Mesenchymal stem cell (in vitro differentiated cells and primary cell): ENCODE data around the gene PRICKLE2.

Experiments
- DNase-seq: peaks from one replicate; pipeline ENCODE4 v3.0.0-alpha.2; 2013
- H2AFZ ChIP-seq: one replicate; pipeline ENCODE4 v1.6.1; 2013; ENCODE audit warnings: low read depth, mild to moderate bottlenecking, control low read depth, inconsistent platforms, low read length, moderate library complexity
- H2AK5ac ChIP-seq: 2 replicates; pipeline ENCODE4 v1.6.1; 2013; ENCODE audit warnings: low read length, moderate library complexity, mild to moderate bottlenecking, inconsistent platforms; ENCODE audit not compliant: severe bottlenecking
- H2BK120ac ChIP-seq: one replicate; pipeline ENCODE4 v1.6.1; 2013; ENCODE audit warnings: low read depth, mild to moderate bottlenecking, inconsistent platforms, low read length, moderate library complexity
- H2BK12ac ChIP-seq, 2 experiments: one replicate each; pipeline ENCODE4 v1.6.1; 2013; ENCODE audit warnings: inconsistent platforms in 2 of 2, low read length in 2 of 2, mild to moderate bottlenecking in 2 of 2, moderate library complexity in 2 of 2, control low read depth in 1 of 2
- H2BK15ac ChIP-seq: one replicate; pipeline ENCODE4 v1.6.1; 2013; ENCODE audit warnings: mild to moderate bottlenecking, low read depth, inconsistent platforms; ENCODE audit not compliant: poor library complexity, severe bottlenecking
- H2BK5ac ChIP-seq: 2 replicates; pipeline ENCODE4 v1.6.1; 2013; ENCODE audit warnings: low read depth, mild to moderate bottlenecking, low read length, control low read depth, inconsistent platforms; ENCODE audit not compliant: poor library complexity, severe bottlenecking
- H3K14ac ChIP-seq, 2 experiments: one replicate each; pipeline ENCODE4 v1.6.1; 2013; ENCODE audit warnings: inconsistent platforms in 2 of 2, low read length in 2 of 2, control low read depth in 1 of 2, mild to moderate bottlenecking in 1 of 2, moderate library complexity in 1 of 2
- H3K18ac ChIP-seq, 2 experiments: one replicate each; pipeline ENCODE4 v1.6.1; 2013; ENCODE audit warnings: inconsistent platforms in 2 of 2, low read length in 2 of 2, control low read depth in 1 of 2, low read depth in 1 of 2, mild to moderate bottlenecking in 1 of 2
- H3K23ac ChIP-seq, 2 experiments: one replicate each; pipeline ENCODE4 v1.6.1; 2013; ENCODE audit warnings: inconsistent platforms in 2 of 2, low read length in 2 of 2, mild to moderate bottlenecking in 2 of 2, moderate library complexity in 2 of 2, control low read depth in 1 of 2
- H3K27ac ChIP-seq: 2 replicates; pipeline ENCODE4 v1.5.1; 2013; ENCODE audit warnings: mild to moderate bottlenecking, moderate library complexity, low read length, control low read depth, inconsistent platforms; ENCODE audit not compliant: poor library complexity, severe bottlenecking
- H3K27me3 ChIP-seq, 2 experiments: 2 replicates each; pipeline versions ENCODE4 v1.6.1 to v1.7.0; 2013; ENCODE audit warnings: low read length in 2 of 2, mild to moderate bottlenecking in 2 of 2, moderate library complexity in 2 of 2, control low read depth in 1 of 2, inconsistent platforms in 1 of 2; ENCODE audit not compliant: control insufficient read depth in 1 of 2, insufficient read depth in 1 of 2
- H3K36me3 ChIP-seq, 2 experiments: 2 replicates each; pipeline versions ENCODE4 v1.6.1 to v1.7.0; 2013; ENCODE audit warnings: low read length in 2 of 2, control low read depth in 1 of 2, inconsistent platforms in 1 of 2, low read depth in 1 of 2, mild to moderate bottlenecking in 1 of 2; ENCODE audit not compliant: insufficient read depth in 2 of 2, control insufficient read depth in 1 of 2
- H3K4ac ChIP-seq, 2 experiments: one replicate each; pipeline ENCODE4 v1.6.1; 2013; ENCODE audit warnings: inconsistent platforms in 2 of 2, low read length in 2 of 2, mild to moderate bottlenecking in 2 of 2, moderate library complexity in 2 of 2, control low read depth in 1 of 2, low read depth in 1 of 2
- H3K4me1 ChIP-seq: 2 replicates; pipeline ENCODE4 v1.6.1; 2013; ENCODE audit warnings: low read depth, low read length, control low read depth; ENCODE audit not compliant: control insufficient read depth, insufficient read depth
- H3K4me2 ChIP-seq: 2 replicates; pipeline ENCODE4 v1.6.1; 2013; ENCODE audit warnings: low read length, mild to moderate bottlenecking, inconsistent platforms; ENCODE audit not compliant: poor library complexity, severe bottlenecking
- H3K4me3 ChIP-seq, 2 experiments: 2 replicates each; pipeline versions ENCODE4 v1.5.1 to v1.7.0; 2013; ENCODE audit warnings: low read length in 2 of 2, mild to moderate bottlenecking in 2 of 2, control low read depth in 1 of 2, low read depth in 1 of 2; ENCODE audit not compliant: insufficient read depth in 1 of 2
- H3K79me1 ChIP-seq: replicated peaks from 2 replicates; pipeline ENCODE4 v1.6.1; 2013; ENCODE audit warnings: mild to moderate bottlenecking, control low read depth, low read length, inconsistent platforms; ENCODE audit not compliant: poor library complexity, severe bottlenecking
- H3K9ac ChIP-seq: 2 replicates; pipeline ENCODE4 v1.7.0; 2013; ENCODE audit warnings: mild to moderate bottlenecking, low read length, moderate library complexity
- H3K9me3 ChIP-seq: 2 replicates; pipeline ENCODE4 v1.7.0; 2013; ENCODE audit warnings: mild to moderate bottlenecking, low read length; ENCODE audit not compliant: control insufficient read depth
- H4K8ac ChIP-seq: one replicate; pipeline ENCODE4 v1.6.1; 2013; ENCODE audit warnings: inconsistent platforms, mild to moderate bottlenecking, low read length, moderate library complexity
- H4K91ac ChIP-seq: one replicate; pipeline ENCODE4 v1.6.1; 2013; ENCODE audit warnings: mild to moderate bottlenecking, low read length, inconsistent platforms
- WGBS: methylation state at CpG from one replicate; pipeline ENCODE4 v1.1.7; 2013; ENCODE audit warnings: mixed read lengths; 5-methylcytosine and 5-hydroxymethylcytosine counted together

PRICKLE2 gene

GRCh38 chr3:64167868-64168267 lies 57.4 kb downstream of the PRICKLE2 start:
- H2BK120ac ChIP-seq = no peak overlapping the region
- WGBS = 100% methylated on average over 1 of the region's 1 CpG

GRCh38 chr3:64167351-64167750 lies 57.9 kb downstream of the PRICKLE2 start:
- H3K18ac ChIP-seq = no peak overlapping the region
- no peak overlapping the region for H2BK120ac ChIP-seq
- DNase-seq = no peak
- no peak overlapping the region for H3K4me3 ChIP-seq
- no peak overlapping the region for H2BK5ac ChIP-seq
- no peak overlapping the region for H3K23ac ChIP-seq
- H2BK15ac ChIP-seq = no peak overlapping the region
- no peak overlapping the region for H3K14ac ChIP-seq
- no peak overlapping the region for H2AFZ ChIP-seq
- peaks cover 15% of the 10 kb centered on the region for H3K4me1 ChIP-seq
- no peak overlapping the region for H3K4me2 ChIP-seq
- H4K8ac ChIP-seq = no peak overlapping the region
- no peak overlapping the region for H2BK12ac ChIP-seq
- H3K79me1 ChIP-seq = peaks cover 28% of the 10 kb centered on the region
- no peaks in the 10 kb centered on the region for H3K9me3 ChIP-seq
- H3K9ac ChIP-seq = no peak overlapping the region
- H2AK5ac ChIP-seq = no peak overlapping the region
- no peak overlapping the region for H4K91ac ChIP-seq
- no peak overlapping the region for H3K4ac ChIP-seq
- peaks cover 10 to 30% of the 10 kb centered on the region in 2 experiments for H3K36me3 ChIP-seq
- WGBS = 96% methylated on average over 4 of the region's 4 CpGs
- H3K27me3 ChIP-seq = no peaks in the 10 kb centered on the region
- H3K27ac ChIP-seq = no peak overlapping the region

More at GRCh38 chr3:64167868-64168267, 57.4 kb downstream of the PRICKLE2 start:
- no peak overlapping the region for H2AFZ ChIP-seq
- DNase-seq = no peak
- H2BK15ac ChIP-seq = no peak overlapping the region
- no peaks in the 10 kb centered on the region for H3K9me3 ChIP-seq
- no peak overlapping the region for H2BK5ac ChIP-seq
- peaks cover 14% of the 10 kb centered on the region for H3K4me1 ChIP-seq
- H2AK5ac ChIP-seq = no peak overlapping the region
- no peak overlapping the region for H3K27ac ChIP-seq
- peaks cover 30% of the 10 kb centered on the region for H3K79me1 ChIP-seq
- H3K9ac ChIP-seq = no peak overlapping the region
- H3K4me2 ChIP-seq = no peak overlapping the region
- H3K14ac ChIP-seq = no peak overlapping the region
- no peak overlapping the region for H3K4me3 ChIP-seq
- H3K23ac ChIP-seq = no peak overlapping the region
- H4K91ac ChIP-seq = no peak overlapping the region
- H2BK12ac ChIP-seq = no peak overlapping the region
- H3K36me3 ChIP-seq = peaks cover 10 to 26% of the 10 kb centered on the region in 2 experiments
- H3K18ac ChIP-seq = no peak overlapping the region
- no peaks in the 10 kb centered on the region for H3K27me3 ChIP-seq
- no peak overlapping the region for H3K4ac ChIP-seq
- no peak overlapping the region for H4K8ac ChIP-seq

GRCh38 chr3:64166584-64167162 lies 58.6 kb downstream of the PRICKLE2 start:
- Histone ChIP-seq H3K36me3 (peaks cover 10 to 28% of the 10 kb centered on the region in 2 experiments), H3K4me2 (no peak overlapping the region), H4K8ac (no peak overlapping the region), H3K27me3 (no peaks in the 10 kb centered on the region), H2BK12ac (no peak overlapping the region), H3K18ac (no peak overlapping the region), H3K9ac (no peak overlapping the region), H2AFZ (no peak overlapping the region), H2BK15ac (no peak overlapping the region), H3K14ac (no peak overlapping the region), H2BK120ac (no peak overlapping the region), H3K4ac (no peak overlapping the region), H3K9me3 (no peaks in the 10 kb centered on the region), H3K27ac (no peak overlapping the region), H3K4me1 (peaks cover 15% of the 10 kb centered on the region), H3K23ac (no peak overlapping the region), H2AK5ac (no peak overlapping the region), H3K4me3 (no peak overlapping the region), H3K79me1 (peaks cover 30% of the 10 kb centered on the region), H4K91ac (no peak overlapping the region), H2BK5ac (no peak overlapping the region)
- 78% methylated on average over 4 of the region's 4 CpGs for WGBS
- no peak for DNase-seq

GRCh38 chr3:64164349-64164748 lies 60.9 kb downstream of the PRICKLE2 start:
- H3K4ac ChIP-seq = no peak overlapping the region
- no peak overlapping the region for H3K14ac ChIP-seq
- H3K79me1 ChIP-seq = peaks cover 28% of the 10 kb centered on the region
- no peak overlapping the region for H2BK5ac ChIP-seq
- no peak overlapping the region for H3K4me3 ChIP-seq
- no peak overlapping the region for H2BK120ac ChIP-seq
- no peak overlapping the region for H3K18ac ChIP-seq
- H3K27ac ChIP-seq = peak overlapping the region; percentile 93
- no peak overlapping the region for H3K23ac ChIP-seq
- no peak overlapping the region for H2AFZ ChIP-seq
- peak overlapping the region; percentile 15 for H3K4me2 ChIP-seq
- H3K9ac ChIP-seq = no peak overlapping the region
- H3K36me3 ChIP-seq = peaks cover 19 to 43% of the 10 kb centered on the region in 2 experiments
- H3K27me3 ChIP-seq = no peaks in the 10 kb centered on the region
- no peak overlapping the region for H2BK15ac ChIP-seq
- DNase-seq = no peak
- WGBS = 92% methylated on average over 2 of the region's 2 CpGs
- H2BK12ac ChIP-seq = no peak overlapping the region
- H3K9me3 ChIP-seq = no peaks in the 10 kb centered on the region
- H4K8ac ChIP-seq = no peak overlapping the region
- no peak overlapping the region for H4K91ac ChIP-seq
- H2AK5ac ChIP-seq = peak overlapping the region; percentile 56
- H3K4me1 ChIP-seq = peaks cover 19% of the 10 kb centered on the region
